ENCODE results near the gene DTHD1.

DTHD1 gene

GRCh38 chr4:36269533-36270173, 11.8 kb upstream of the DTHD1 start:
- no peak for DNase-seq (ENCODE audit: low read depth, low spot score)

- no peak for DNase-seq (ENCODE audit: low read depth, low spot score)
These were observed 8.1 kb upstream of the DTHD1 start for GRCh38 chr4:36273276-36273675.

GRCh38 chr4:36274158-36274557, 7.3 kb upstream of the DTHD1 start:
- DNase-seq (ENCODE audit: low read depth, low spot score): no peak

DNA sequence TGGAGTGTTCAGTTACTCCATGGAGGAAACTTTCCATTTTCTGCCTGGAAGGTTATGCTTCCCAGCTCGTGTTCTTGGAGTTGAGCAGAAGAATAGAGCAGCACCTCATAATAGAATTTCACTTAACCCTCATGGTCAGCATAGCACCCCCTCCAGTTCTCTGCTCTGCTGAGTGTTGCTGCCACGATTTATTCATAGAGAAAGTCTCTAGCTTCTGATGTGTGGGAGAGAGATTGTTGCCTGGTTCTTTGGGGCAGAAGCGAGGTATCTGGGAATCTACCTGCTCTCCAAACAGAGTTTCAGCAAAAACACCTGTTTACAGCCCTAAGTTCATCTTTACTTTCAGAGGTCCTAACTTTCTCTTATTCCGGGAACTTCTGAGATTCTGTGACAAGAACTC, 3.9 kb upstream of the DTHD1 start:
- DNase-seq (ENCODE audit: low read depth, low spot score): no peak

DNA sequence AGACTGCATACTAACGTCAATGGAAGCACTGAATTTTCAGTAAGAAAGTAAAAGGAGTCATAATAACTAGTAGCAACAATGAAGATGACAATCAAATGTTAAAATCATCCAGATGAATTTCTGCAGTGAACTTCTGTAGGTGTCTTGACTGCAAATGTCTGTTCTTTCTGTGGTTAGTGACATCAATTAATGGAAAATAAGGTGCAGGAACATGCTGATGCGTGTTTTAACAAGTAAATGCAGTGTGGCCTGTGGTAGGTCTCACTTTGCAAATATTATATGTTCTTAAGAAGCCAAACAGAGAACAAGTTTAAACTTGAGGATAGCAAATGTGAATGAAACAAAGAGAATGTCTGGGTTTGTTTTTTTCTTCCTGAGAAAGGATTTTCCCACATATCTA, 2.6 kb upstream of the DTHD1 start:
- no peak for DNase-seq (ENCODE audit: low read depth, low spot score)

DNA sequence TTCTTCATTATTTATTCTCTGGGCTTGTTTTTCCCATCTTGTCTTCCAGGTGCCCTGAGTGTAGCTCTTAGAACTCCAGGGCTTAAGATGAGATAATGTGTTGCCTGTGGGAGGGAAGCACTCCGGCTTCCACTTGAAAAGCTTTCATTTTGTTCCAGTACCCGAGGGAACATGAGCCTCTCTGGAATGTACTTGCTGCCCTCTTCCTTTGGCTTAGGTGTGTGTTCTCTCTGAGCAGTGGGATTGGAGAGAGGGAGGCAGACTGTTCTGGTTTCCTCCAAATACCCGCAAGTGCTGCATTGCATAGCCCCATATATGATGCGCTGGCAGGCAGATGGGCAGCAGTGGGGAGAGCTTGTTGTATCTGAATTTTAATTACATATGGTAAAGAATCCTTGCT, 861 bp upstream of the DTHD1 start:
- DNase-seq (ENCODE audit: low read depth, low spot score): no peak

- DNase-seq (ENCODE audit: low read depth, low spot score): no peak
These were observed 1.2 kb downstream of the DTHD1 start for GRCh38 chr4:36282503-36283030.

DNA sequence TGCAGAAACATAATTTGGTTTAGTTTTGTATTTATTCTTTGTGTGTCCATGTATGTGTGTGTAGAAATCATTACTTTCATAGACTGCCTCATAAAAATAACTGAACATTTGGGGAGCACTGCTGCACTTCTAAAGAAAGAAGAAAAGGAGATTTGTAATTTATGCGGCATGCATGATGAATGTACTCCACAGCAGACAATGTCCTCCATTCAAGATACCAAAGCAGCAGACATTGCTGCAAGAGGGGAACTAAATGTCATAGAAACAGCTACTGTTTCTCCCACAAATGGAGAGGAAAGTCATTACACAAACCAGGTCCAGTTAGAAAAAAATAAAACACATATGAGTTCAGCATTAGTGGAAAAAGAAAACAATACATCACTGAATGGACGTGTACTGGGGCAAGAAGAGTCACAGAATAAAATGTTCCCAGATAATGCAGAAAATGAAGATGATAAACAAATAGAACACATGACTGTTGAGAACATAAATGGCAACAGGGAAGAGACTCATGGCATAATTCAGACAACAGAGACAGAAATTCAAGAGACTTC, 2.6 kb downstream of the DTHD1 start:
- no peak for DNase-seq (ENCODE audit: low read depth, low spot score)

GRCh38 chr4:36285784-36286480, 4.5 kb downstream of the DTHD1 start:
- DNase-seq (ENCODE audit: low read depth, low spot score): no peak

DNA sequence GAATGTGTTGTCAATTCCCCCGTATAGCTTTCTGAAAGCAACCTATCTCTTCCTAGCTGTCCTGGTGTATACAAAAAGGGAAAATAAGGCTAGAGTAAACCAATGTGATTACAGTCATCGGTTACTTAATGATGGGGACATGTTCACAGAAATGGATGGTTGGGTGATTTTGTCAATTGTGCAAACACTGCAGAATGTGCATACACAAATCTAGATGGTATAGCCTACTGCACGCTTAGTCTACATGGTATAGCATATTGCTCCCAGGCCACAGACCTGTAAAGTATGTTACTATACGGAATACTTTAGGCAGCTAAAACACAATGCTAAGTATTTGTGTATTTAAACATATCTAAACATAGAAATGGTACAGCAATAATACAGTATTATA, 5.1 kb downstream of the DTHD1 start:
- no peak for DNase-seq (ENCODE audit: low read depth, low spot score)

- no peak for DNase-seq (ENCODE audit: low read depth, low spot score)
These were observed 7.5 kb downstream of the DTHD1 start for GRCh38 chr4:36288731-36289426.

DNA sequence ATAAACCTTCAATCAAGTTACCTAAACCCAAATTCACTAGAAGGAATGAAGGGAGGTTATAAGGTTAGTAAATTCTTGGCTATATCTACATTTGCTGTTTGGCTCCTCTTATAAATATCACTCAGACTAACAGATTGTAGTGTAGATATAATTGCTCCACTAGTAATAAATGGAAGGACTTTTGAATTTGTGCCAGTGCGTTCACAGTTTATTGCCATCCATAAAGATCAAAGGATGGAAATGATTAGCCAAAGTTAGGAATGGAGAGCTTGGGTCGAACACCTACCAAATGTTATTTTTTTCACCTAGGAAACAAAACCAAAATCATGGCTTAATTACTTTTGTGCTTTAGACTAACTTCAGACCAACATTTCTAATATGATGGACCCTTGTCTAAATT, 9.2 kb downstream of the DTHD1 start:
- DNase-seq (ENCODE audit: low read depth, low spot score): no peak

DNA sequence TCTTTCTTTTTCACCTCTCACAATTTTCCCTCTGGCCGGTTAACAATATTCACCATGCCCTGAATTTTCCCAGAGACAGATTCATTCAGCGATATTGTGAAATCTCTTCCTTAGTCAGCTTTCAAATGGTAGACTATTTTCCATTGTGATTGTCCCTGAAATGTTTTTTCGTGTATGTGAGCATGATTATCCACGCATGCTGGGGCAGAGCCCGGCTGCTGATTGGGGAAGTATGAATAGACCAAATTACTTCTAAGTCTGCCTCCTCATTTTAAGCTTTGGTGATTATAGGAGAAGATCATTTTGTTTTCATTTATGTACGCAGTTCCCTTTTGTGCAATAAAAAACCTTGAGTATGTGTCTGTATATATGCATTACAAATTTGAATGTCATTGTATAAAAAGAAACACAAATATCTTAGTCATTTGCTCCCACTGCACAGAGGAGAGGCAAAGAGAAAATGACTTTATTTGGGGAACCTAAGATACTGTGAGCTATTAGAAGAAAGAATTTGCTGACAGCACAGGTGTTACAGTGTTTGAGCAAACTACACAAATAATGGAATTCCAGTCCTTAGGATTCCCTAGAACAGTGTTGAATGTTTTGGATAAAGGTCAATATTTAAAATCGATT, 11.3 kb downstream of the DTHD1 start:
- DNase-seq (ENCODE audit: low read depth, low spot score): no peak

DNA sequence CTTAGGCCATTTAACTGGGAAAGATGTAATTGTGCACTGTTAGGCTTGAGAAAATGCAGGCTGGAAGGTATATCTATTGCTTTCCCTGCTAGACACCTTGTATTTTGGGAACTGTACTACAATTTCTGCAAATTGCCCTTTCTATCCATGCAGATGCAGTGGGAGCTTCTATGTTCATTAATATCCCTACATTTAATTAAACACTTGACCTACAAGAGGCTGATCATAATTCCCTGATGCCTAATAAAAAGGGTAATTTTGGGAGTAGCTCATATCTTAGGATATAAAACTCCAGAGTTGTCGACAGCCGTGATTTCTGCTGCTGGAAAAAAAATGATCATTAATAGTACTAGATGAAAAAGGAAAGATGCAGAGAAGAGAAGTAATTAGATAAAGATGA, 19.7 kb downstream of the DTHD1 start:
- no peak for DNase-seq (ENCODE audit: low read depth, low spot score)

DNA sequence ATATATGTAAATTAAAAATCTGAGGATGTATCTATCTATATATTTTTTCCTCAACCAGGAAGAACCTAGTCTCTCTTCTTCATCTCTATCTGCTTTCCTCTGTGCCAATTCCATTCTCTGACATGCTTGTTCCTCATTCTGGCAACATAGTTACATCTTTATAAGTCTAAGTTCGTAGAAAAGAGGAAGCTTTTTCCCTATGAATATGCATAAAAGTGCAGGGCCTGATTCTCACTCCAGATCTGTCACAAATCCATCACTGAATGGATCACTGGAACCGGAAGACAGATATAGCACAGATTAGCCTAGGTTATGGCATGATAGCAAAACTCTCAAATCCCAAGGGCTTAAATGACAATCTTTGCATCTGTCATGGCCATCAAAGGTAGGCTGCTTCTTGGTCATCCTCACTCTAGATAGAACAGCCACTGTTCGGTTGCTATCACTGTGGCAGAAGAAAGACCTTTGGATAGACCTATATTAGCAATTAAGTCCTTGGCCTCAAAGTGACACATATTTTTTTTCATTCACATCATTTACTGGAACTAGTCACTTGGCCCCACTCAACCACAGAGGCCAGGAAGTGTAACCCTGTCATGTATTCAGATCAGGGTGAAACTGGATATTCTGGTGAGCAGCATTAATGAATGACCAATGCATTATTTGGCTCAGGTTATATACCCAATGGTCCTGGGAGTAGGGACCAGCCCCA, 22.2 kb downstream of the DTHD1 start:
- DNase-seq (ENCODE audit: low read depth, low spot score): no peak

- no peak for DNase-seq (ENCODE audit: low read depth, low spot score)
These were observed 22.8 kb downstream of the DTHD1 start for GRCh38 chr4:36304138-36304681.

DNA sequence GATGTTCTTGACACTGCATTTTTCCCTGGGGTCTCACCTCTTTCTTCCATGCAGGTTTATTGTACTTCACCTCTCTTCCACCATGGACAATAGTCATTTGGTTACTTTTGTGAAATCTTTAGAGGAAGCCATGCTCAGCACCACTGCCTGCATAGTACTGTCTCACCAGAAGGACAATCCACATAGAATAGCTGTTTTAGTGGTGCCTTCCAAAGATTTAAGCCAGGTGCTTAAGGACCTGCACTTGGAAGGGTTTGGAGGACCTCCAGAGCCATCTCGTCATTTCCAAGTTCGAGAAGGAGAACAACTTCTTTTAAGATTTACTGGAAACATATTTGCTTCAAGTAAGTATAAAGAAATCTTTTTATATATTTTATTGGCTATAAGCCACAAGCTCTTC, 26.7 kb downstream of the DTHD1 start:
- no peak for DNase-seq (ENCODE audit: low read depth, low spot score)

GRCh38 chr4:36310216-36310615, 28.8 kb downstream of the DTHD1 start:
- DNase-seq (ENCODE audit: low read depth, low spot score): no peak

GRCh38 chr4:36310793-36311192, 29.4 kb downstream of the DTHD1 start:
- no peak for DNase-seq (ENCODE audit: low read depth, low spot score)

- no peak for DNase-seq (ENCODE audit: low read depth, low spot score)
These were observed 31.1 kb downstream of the DTHD1 start for GRCh38 chr4:36312511-36312910.

DNA sequence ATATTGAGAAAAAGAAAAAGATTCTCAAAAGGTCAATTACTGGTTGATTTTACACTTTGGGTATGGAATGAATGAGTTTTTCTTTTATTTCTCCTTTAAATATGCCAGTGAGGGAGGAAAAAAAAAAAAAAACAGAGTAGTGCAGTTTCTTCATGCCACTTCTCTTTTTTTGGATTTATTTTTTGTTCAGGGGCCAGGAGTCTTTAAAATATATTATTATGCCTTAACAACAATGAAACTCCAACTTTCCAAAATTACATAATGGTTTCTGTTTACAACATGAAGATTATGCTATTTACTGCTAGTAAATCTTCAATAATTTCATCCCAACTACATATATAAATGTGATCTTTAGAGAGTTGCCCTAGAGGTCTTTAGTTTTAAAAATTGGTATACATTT, 31.9 kb downstream of the DTHD1 start:
- DNase-seq (ENCODE audit: low read depth, low spot score): no peak
